ENCODE results near the gene RIN1. TPM values are rescaled to one million over a fixed set of nuclear protein-coding genes. Genes with fewer than 3 reads are reported as not detected.

RIN1 gene
- total RNA-seq, 1 donor from 2014 or later: 3.8 TPM

DNA sequence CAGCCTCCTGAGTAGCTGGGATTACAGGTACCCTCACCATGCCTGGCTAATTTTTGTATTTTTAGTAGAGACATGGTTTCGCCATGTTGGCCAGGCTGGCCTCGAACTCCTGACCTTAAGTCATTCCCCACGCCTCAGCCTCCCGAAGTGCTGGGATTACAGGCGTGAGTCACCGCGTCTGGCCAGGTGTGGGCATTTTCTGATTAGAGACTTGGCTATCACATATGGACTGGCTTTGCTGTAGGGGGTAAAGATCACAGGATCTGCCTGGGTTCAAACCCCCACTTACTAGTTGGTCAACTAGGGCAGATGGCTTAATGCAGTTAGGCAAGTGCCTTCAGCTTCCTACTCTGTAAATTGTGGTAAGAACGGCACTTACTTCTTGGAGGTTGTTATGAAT lies 25.9 kb downstream of the RIN1 start:
- no peak for DNase-seq (ENCODE audit: low read depth)
- TF ChIP-seq, protein P1, sequence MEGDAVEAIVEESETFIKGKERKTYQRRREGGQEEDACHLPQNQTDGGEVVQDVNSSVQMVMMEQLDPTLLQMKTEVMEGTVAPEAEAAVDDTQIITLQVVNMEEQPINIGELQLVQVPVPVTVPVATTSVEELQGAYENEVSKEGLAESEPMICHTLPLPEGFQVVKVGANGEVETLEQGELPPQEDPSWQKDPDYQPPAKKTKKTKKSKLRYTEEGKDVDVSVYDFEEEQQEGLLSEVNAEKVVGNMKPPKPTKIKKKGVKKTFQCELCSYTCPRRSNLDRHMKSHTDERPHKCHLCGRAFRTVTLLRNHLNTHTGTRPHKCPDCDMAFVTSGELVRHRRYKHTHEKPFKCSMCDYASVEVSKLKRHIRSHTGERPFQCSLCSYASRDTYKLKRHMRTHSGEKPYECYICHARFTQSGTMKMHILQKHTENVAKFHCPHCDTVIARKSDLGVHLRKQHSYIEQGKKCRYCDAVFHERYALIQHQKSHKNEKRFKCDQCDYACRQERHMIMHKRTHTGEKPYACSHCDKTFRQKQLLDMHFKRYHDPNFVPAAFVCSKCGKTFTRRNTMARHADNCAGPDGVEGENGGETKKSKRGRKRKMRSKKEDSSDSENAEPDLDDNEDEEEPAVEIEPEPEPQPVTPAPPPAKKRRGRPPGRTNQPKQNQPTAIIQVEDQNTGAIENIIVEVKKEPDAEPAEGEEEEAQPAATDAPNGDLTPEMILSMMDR (IDR thresholded peaks at IDR 0.05; ENCODE audit: insufficient read depth, low read length, poor library complexity, severe bottlenecking): no peak
- Histone ChIP-seq H3K4me3 (ENCODE audit: low read depth, low read length) (no peak overlapping the region), H3K27me3 (ENCODE audit: control insufficient read depth, insufficient read depth, low read length) (peaks cover 2% of the 10 kb centered on the region), H3K36me3 (ENCODE audit: control insufficient read depth, insufficient read depth, low read length) (no peaks in the 10 kb centered on the region)

DNA sequence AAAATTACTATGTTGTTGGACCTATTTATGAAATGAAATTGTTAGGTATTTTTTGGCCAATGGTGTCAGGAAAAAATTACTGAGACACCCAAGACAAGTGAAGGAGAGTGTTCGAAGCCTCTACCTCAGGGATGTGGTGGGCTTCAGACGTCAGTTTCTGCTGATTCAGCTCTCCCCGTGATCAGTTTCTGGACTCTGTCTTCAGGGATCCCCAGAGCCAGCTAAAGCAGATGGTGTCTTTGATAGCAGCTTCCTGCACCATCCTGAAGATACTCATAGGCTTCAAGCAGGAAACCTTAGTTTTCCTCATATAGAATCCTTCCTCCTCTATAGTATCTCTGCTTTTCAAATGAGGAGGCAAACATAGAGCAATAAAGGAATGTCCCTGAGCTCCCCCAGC lies 26.8 kb downstream of the RIN1 start:
- H3K4me3 ChIP-seq (ENCODE audit: low read depth, low read length): no peak overlapping the region
- H3K36me3 ChIP-seq (ENCODE audit: control insufficient read depth, insufficient read depth, low read length): no peaks in the 10 kb centered on the region
- no peak for DNase-seq (ENCODE audit: low read depth)
- H3K27me3 ChIP-seq (ENCODE audit: control insufficient read depth, insufficient read depth, low read length): no peaks in the 10 kb centered on the region
- TF ChIP-seq, protein P1 (IDR thresholded peaks at IDR 0.05; ENCODE audit: insufficient read depth, low read length, poor library complexity, severe bottlenecking): no peak

DNA sequence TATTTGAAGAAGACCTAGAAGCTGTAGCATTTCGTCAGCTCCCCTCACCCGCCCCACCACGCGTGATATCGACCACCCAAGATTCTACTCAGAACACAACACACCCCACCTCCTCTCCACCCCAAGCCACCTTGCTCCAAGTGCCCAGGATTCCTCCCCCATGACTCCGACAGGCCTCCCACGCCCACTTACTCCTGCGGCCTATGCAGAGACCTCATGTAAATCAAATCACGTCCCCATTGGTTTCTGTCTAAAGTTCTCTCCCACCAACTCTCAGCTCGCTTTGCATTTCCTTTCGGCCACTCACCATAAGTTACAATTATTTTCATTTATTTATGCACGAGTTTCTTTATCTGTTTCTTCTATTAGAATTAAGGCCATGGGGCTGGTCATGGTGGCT lies 33.6 kb downstream of the RIN1 start:
- Histone ChIP-seq H3K36me3 (ENCODE audit: control insufficient read depth, insufficient read depth, low read length) (no peaks in the 10 kb centered on the region), H3K4me3 (ENCODE audit: low read depth, low read length) (no peak overlapping the region), H3K27me3 (ENCODE audit: control insufficient read depth, insufficient read depth, low read length) (no peaks in the 10 kb centered on the region)
- DNase-seq (ENCODE audit: low read depth): no peak
- TF ChIP-seq, protein P1 (IDR thresholded peaks at IDR 0.05; ENCODE audit: insufficient read depth, low read length, poor library complexity, severe bottlenecking): no peak

DNA sequence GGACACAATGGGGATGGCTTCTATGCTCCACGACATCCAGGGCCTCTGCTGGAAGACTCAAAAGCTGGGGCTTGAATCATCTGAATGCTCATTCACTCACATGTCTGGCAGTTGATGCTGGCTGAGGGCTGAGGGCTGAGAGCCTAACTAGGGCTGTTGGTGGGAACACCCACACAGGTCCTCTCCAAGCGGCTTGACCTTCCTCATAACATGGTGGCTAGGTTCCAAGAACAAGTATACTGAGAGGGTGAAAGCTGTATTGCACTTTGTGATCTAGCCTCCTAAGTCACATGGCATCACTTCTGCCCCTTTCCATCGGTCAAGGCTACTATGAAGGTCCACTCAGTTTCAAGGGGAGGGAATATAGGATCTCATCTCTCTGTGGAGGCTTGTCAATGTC lies 37.0 kb downstream of the RIN1 start:
- peaks cover 8% of the 10 kb centered on the region for H3K27me3 ChIP-seq (ENCODE audit: control insufficient read depth, insufficient read depth, low read length)
- H3K36me3 ChIP-seq (ENCODE audit: control insufficient read depth, insufficient read depth, low read length): no peaks in the 10 kb centered on the region
- no peak for DNase-seq (ENCODE audit: low read depth)
- H3K4me3 ChIP-seq (ENCODE audit: low read depth, low read length): no peak overlapping the region
- TF ChIP-seq, protein P1 (IDR thresholded peaks at IDR 0.05; ENCODE audit: insufficient read depth, low read length, poor library complexity, severe bottlenecking): no peak

- Histone ChIP-seq H3K27me3 (ENCODE audit: control insufficient read depth, insufficient read depth, low read length) (peaks cover 20% of the 10 kb centered on the region), H3K4me3 (ENCODE audit: low read depth, low read length) (no peak overlapping the region), H3K36me3 (ENCODE audit: control insufficient read depth, insufficient read depth, low read length) (no peaks in the 10 kb centered on the region)
- TF ChIP-seq, protein P1 (IDR thresholded peaks at IDR 0.05; ENCODE audit: insufficient read depth, low read length, poor library complexity, severe bottlenecking): no peak
- DNase-seq (ENCODE audit: low read depth): no peak
Measured at GRCh38 chr11:66297610-66298009, 38.6 kb downstream of the RIN1 start.
